GM12873 (cell line): ENCODE results near the gene CTNNBL1.

Experiments
- TF ChIP-seq, protein P1 (sequence below): IDR thresholded peaks from 2 replicates; pipeline ENCODE4 v1.5.1; 2012; ENCODE audit warnings: low read depth, mild to moderate bottlenecking, moderate library complexity, low read length, control low read depth; ENCODE audit not compliant: insufficient read depth; ENCODE audit errors: missing control alignments

The CTNNBL1 gene

DNA sequence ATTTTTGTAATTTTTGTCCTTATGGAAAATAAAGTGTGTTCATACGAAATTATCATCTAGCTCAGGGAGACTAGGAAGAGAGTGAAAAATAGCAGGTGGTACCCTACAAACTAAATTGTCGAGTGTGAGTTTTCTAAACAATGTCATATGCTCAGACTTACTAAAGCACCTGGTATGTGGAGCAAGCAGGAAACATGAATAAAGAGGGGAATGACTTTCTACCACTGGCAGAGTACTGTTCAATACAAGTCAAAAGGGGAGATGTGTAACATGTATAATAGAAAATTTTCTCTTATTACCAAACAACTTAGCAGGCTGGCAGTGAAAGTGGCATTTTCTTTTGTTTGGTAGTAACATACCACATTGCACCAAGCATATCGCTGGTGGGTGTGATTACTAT, 36.1 kb downstream of the CTNNBL1 start:
- TF ChIP-seq, protein P1, sequence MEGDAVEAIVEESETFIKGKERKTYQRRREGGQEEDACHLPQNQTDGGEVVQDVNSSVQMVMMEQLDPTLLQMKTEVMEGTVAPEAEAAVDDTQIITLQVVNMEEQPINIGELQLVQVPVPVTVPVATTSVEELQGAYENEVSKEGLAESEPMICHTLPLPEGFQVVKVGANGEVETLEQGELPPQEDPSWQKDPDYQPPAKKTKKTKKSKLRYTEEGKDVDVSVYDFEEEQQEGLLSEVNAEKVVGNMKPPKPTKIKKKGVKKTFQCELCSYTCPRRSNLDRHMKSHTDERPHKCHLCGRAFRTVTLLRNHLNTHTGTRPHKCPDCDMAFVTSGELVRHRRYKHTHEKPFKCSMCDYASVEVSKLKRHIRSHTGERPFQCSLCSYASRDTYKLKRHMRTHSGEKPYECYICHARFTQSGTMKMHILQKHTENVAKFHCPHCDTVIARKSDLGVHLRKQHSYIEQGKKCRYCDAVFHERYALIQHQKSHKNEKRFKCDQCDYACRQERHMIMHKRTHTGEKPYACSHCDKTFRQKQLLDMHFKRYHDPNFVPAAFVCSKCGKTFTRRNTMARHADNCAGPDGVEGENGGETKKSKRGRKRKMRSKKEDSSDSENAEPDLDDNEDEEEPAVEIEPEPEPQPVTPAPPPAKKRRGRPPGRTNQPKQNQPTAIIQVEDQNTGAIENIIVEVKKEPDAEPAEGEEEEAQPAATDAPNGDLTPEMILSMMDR = no peak

- TF ChIP-seq, protein P1 = no peak
These were observed 39.6 kb downstream of the CTNNBL1 start for GRCh38 chr20:37733416-37733815.

GRCh38 chr20:37734228-37734985, 40.6 kb downstream of the CTNNBL1 start:
- TF ChIP-seq, protein P1 = no peak

- TF ChIP-seq, protein P1 = no peak
These were observed 41.7 kb downstream of the CTNNBL1 start for GRCh38 chr20:37735541-37735940.

GRCh38 chr20:37736132-37736531, 42.3 kb downstream of the CTNNBL1 start:
- TF ChIP-seq, protein P1 = no peak

GRCh38 chr20:37737826-37738420, 44.1 kb downstream of the CTNNBL1 start:
- TF ChIP-seq, protein P1 = no peak

DNA sequence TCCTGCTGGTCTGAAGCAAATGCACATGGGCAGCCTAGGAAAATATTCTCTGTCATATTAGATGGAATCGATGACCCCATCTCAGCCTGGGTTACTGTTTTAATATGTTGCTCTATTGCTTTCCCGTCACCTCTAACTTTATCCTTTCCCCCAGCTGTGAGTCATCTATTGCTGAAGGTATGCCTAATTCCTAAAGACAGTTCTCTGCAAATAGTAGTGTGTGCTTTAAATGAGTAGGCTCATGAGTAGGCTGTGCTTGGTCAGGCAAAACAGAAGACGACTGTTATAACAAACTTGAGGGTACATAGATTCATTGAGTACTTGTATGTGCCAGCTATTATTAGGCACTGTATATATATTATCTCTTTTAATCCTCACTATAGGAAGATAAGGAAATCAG, 47.2 kb downstream of the CTNNBL1 start:
- TF ChIP-seq, protein P1 = no peak
